Kidney epithelial cell (primary cell): Measurements from ENCODE around the gene PIEZO2. TPM values are rescaled to one million over a fixed set of nuclear protein-coding genes. Genes with fewer than 3 reads are reported as not detected.

Source experiments
- DNase-seq: peaks from one replicate; pipeline ENCODE4 v3.0.0-alpha.2; 2010; ENCODE audit warnings: low read depth
- H3K27me3 ChIP-seq: 2 replicates; pipeline ENCODE4 v1.6.0; 2011; ENCODE audit warnings: low read length; ENCODE audit not compliant: control insufficient read depth, insufficient read depth
- H3K36me3 ChIP-seq: 2 replicates; pipeline ENCODE4 v1.5.1; 2011; ENCODE audit warnings: low read length; ENCODE audit not compliant: control insufficient read depth, insufficient read depth
- H3K4me3 ChIP-seq: 2 replicates; pipeline ENCODE4 v1.5.1; 2011; ENCODE audit warnings: low read depth, mild to moderate bottlenecking, control low read depth, low read length
- total RNA-seq: library from RNA; depleted of rRNA; stranded (reverse); fragments of >200 nt; gene quantifications from 2 replicates; pipeline ENCODE4 v1.2.3, GENCODE V29; 2015
- TF ChIP-seq, protein P1 (sequence below): IDR thresholded peaks from 2 replicates; pipeline ENCODE4 v1.5.1; 2011; ENCODE audit warnings: mild to moderate bottlenecking, moderate library complexity, low read length, control low read depth, inconsistent platforms; ENCODE audit not compliant: insufficient read depth, poor library complexity, severe bottlenecking

Gene PIEZO2
- total RNA-seq, 1 donor from 2014 or later: 1.8 TPM

DNA sequence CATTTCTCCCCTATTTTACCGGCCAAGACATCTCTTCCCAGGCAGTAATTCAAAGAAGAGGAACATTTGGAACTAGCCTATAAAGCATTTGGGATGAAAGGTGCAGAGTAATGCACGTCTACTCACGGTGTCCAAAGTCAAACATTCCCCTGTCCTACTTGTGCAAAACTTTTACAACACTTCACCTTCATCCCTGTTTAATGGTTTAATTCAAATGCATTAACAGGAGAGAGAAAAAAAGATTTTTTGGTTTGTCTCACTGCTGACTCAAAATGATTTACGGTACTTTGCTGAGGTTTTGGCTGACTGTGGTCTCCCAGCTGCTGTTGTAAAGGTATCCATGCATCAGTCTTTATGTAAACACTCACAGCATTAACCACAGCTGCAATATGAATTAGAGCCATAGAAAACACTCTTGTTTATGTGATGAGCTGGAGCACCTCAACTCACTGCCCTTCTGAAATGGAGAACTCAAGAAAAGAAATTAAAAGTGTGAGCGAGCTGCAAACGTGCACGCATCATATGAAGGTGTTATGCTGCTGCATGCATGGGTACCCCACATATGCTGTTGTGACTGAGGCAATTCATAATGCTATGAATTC, 220.5 kb downstream of the PIEZO2 start:
- DNase-seq: no peak
- Histone ChIP-seq H3K36me3 (no peaks in the 10 kb centered on the region), H3K27me3 (no peaks in the 10 kb centered on the region), H3K4me3 (no peak overlapping the region)
- TF ChIP-seq, protein P1, sequence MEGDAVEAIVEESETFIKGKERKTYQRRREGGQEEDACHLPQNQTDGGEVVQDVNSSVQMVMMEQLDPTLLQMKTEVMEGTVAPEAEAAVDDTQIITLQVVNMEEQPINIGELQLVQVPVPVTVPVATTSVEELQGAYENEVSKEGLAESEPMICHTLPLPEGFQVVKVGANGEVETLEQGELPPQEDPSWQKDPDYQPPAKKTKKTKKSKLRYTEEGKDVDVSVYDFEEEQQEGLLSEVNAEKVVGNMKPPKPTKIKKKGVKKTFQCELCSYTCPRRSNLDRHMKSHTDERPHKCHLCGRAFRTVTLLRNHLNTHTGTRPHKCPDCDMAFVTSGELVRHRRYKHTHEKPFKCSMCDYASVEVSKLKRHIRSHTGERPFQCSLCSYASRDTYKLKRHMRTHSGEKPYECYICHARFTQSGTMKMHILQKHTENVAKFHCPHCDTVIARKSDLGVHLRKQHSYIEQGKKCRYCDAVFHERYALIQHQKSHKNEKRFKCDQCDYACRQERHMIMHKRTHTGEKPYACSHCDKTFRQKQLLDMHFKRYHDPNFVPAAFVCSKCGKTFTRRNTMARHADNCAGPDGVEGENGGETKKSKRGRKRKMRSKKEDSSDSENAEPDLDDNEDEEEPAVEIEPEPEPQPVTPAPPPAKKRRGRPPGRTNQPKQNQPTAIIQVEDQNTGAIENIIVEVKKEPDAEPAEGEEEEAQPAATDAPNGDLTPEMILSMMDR: no peak

DNA sequence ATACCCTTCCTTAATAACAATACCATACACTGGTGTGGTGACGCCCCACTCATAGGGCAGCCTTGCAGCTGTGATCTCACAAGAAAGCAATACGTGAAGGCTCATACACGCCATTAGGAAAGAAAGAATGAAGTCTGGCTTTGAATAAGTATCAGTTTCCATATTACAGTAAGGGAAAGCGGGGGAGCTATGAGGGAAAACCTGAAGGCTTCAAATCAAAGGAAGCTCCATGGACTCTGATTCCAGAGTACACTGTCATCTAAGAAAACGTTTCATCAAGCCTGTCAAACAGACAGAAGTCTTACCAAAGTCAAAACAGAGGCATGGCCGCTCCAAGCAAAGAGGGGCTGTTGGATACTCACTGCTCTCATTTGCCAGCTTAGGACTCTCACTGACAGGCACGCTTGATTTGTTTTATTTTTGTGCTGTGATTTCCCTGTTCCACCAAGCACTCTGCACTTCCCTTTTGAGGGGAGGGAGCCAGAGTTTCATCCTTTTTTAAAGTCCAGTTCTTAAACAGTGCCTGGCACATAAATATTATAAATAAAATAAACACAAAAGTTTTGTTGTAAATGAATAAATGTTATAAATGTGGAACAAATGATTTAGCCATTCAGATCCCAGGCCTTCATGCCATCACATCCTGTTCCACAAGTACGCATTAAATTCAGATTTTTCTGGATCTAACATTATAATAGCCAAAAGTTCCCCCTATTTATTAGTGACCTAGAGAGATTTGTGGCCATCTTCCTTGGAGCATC, 221.2 kb downstream of the PIEZO2 start:
- TF ChIP-seq, protein P1: no peak
- no peak overlapping the region for H3K4me3 ChIP-seq
- no peak for DNase-seq
- H3K27me3 ChIP-seq: no peaks in the 10 kb centered on the region
- H3K36me3 ChIP-seq: no peaks in the 10 kb centered on the region

- DNase-seq: no peak
- Histone ChIP-seq H3K36me3 (no peaks in the 10 kb centered on the region), H3K27me3 (no peaks in the 10 kb centered on the region), H3K4me3 (no peak overlapping the region)
- TF ChIP-seq, protein P1: no peak
These were observed 221.9 kb downstream of the PIEZO2 start for GRCh38 chr18:10927286-10927992.

GRCh38 chr18:10926621-10927161, 222.7 kb downstream of the PIEZO2 start:
- TF ChIP-seq, protein P1: no peak
- Histone ChIP-seq H3K27me3 (no peaks in the 10 kb centered on the region), H3K4me3 (no peak overlapping the region), H3K36me3 (no peaks in the 10 kb centered on the region)
- DNase-seq: no peak

- H3K36me3 ChIP-seq: no peaks in the 10 kb centered on the region
- DNase-seq: no peak
- no peak overlapping the region for H3K4me3 ChIP-seq
- TF ChIP-seq, protein P1: no peak
- no peaks in the 10 kb centered on the region for H3K27me3 ChIP-seq
These were observed 225.1 kb downstream of the PIEZO2 start for GRCh38 chr18:10924290-10924689.
